Measurements from ENCODE around the gene COL4A1.

COL4A1 gene

DNA sequence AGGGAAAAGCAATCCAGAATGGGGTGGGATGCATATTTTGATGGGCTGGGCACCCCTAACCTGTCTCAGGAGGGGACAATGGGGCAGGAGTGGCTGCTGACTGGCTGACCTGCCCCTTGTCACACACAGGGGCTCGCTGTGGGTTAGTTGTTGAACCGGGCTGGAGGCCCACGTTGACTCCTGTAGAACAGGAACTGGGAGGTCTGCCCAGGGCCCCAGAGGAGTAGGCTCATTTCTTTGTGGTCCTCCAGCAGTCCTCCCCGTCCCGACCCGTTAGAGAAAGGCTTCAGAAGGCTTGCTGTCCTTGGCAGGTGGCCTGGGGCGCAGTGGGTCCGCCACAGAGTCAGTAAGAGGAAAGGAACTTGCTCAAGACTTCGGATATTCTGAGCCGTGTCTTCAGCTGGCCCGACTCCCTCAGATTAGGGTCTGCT lies 70.1 kb downstream of the COL4A1 start:
- H3K27ac ChIP-seq (replicated peaks), result no peak overlapping the region
- TF ChIP-seq, protein P1, sequence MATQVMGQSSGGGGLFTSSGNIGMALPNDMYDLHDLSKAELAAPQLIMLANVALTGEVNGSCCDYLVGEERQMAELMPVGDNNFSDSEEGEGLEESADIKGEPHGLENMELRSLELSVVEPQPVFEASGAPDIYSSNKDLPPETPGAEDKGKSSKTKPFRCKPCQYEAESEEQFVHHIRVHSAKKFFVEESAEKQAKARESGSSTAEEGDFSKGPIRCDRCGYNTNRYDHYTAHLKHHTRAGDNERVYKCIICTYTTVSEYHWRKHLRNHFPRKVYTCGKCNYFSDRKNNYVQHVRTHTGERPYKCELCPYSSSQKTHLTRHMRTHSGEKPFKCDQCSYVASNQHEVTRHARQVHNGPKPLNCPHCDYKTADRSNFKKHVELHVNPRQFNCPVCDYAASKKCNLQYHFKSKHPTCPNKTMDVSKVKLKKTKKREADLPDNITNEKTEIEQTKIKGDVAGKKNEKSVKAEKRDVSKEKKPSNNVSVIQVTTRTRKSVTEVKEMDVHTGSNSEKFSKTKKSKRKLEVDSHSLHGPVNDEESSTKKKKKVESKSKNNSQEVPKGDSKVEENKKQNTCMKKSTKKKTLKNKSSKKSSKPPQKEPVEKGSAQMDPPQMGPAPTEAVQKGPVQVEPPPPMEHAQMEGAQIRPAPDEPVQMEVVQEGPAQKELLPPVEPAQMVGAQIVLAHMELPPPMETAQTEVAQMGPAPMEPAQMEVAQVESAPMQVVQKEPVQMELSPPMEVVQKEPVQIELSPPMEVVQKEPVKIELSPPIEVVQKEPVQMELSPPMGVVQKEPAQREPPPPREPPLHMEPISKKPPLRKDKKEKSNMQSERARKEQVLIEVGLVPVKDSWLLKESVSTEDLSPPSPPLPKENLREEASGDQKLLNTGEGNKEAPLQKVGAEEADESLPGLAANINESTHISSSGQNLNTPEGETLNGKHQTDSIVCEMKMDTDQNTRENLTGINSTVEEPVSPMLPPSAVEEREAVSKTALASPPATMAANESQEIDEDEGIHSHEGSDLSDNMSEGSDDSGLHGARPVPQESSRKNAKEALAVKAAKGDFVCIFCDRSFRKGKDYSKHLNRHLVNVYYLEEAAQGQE (IDR thresholded peaks at IDR 0.05; ENCODE audit: insufficient replicate concordance, low read depth), result no peak
- TF ChIP-seq SPI1 (IDR thresholded peaks at IDR 0.05; ENCODE audit: borderline replicate concordance, low read depth) (no peak), CTCF (IDR thresholded peaks at IDR 0.05; ENCODE audit: insufficient read depth, low read length) (no peak), POLR2AphosphoS5 (IDR thresholded peaks at IDR 0.05; ENCODE audit: low read depth) (no peak), GABPA (IDR thresholded peaks at IDR 0.05; ENCODE audit: low read depth) (no peak)
- no peak for DNase-seq (ENCODE audit: low read depth in 1 of 2, low spot score in 1 of 2)
- H3K4me3 ChIP-seq (replicated peaks; ENCODE audit: insufficient read depth, low read length), result no peak overlapping the region
- peaks cover 6% of the 10 kb centered on the region for H3K27me3 ChIP-seq (ENCODE audit: insufficient read depth, poor library complexity, severe bottlenecking)

- no peak for DNase-seq (ENCODE audit: low read depth in 1 of 2, low spot score in 1 of 2)
- TF ChIP-seq GABPA (IDR thresholded peaks at IDR 0.05; ENCODE audit: low read depth) (no peak), SPI1 (IDR thresholded peaks at IDR 0.05; ENCODE audit: borderline replicate concordance, low read depth) (no peak), CTCF (IDR thresholded peaks at IDR 0.05; ENCODE audit: insufficient read depth, low read length) (no peak), POLR2AphosphoS5 (IDR thresholded peaks at IDR 0.05; ENCODE audit: low read depth) (no peak)
- TF ChIP-seq, protein P1 (IDR thresholded peaks at IDR 0.05; ENCODE audit: insufficient replicate concordance, low read depth), result no peak
- Histone ChIP-seq H3K27me3 (ENCODE audit: insufficient read depth, poor library complexity, severe bottlenecking) (peaks cover 6% of the 10 kb centered on the region), H3K4me3 (replicated peaks; ENCODE audit: insufficient read depth, low read length) (no peak overlapping the region), H3K27ac (replicated peaks) (no peak overlapping the region)
Observed at GRCh38 chr13:110236431-110236830, 70.5 kb downstream of the COL4A1 start.

DNA sequence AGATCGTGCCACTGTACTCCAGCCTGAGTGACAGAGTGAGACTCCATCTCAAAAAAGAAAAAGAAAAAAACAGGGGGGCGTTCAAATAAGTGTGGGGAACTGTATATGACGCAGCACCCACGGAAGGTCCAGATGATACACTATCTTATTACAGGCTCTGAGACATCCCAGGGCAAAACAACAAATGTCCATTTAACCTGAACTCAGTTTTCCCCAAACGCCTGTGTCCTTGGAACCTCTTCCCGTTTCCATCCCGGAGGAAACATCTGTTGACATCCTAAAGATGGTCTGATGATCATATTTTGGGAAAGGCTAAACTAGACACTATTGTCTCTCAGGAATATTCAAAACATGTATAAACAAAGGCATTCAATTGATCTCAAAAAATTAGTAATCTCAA lies 72.4 kb downstream of the COL4A1 start:
- DNase-seq (ENCODE audit: low read depth in 1 of 2, low spot score in 1 of 2), result no peak
- H3K27me3 ChIP-seq (ENCODE audit: insufficient read depth, poor library complexity, severe bottlenecking), result peaks cover 6% of the 10 kb centered on the region
- TF ChIP-seq, protein P1 (IDR thresholded peaks at IDR 0.05; ENCODE audit: insufficient replicate concordance, low read depth), result no peak
- TF ChIP-seq POLR2AphosphoS5 (IDR thresholded peaks at IDR 0.05; ENCODE audit: low read depth) (no peak), CTCF (IDR thresholded peaks at IDR 0.05; ENCODE audit: insufficient read depth, low read length) (no peak), SPI1 (IDR thresholded peaks at IDR 0.05; ENCODE audit: borderline replicate concordance, low read depth) (no peak), GABPA (IDR thresholded peaks at IDR 0.05; ENCODE audit: low read depth) (no peak)

More for the DNA sequence above, 72.4 kb downstream of the COL4A1 start:
- H3K27ac ChIP-seq (replicated peaks), result no peak overlapping the region
- H3K4me3 ChIP-seq (replicated peaks; ENCODE audit: insufficient read depth, low read length), result no peak overlapping the region
